Right kidney (tissue), 9 donors: ENCODE results near the gene DAPK3.
"Not testable (repeated sequence)": the region's sequence is repeated elsewhere in the genome, so short reads cannot be mapped to it uniquely, and the experiment has no call there.

ENCODE experiments used
- DNase-seq: peaks from one replicate; pipeline ENCODE4 v3.0.0-alpha.2; 2016
- long read RNA-seq, 8 donors: transcript quantifications; one replicate each; lab custom pipeline, GENCODE V29; 2026

The DAPK3 gene
- long read RNA-seq, donor 1, partial matches to known transcripts: 13 of 25 reads
- long read RNA-seq, donor 1, other reads (novel, unspliced or antisense): 8 of 25 reads
- long read RNA-seq, donor 2, partial matches to known transcripts: 0 of 3 reads
- long read RNA-seq, donor 2, other reads (novel, unspliced or antisense): 0 of 3 reads
- long read RNA-seq, donor 3, partial matches to known transcripts: 0 of 11 reads
- long read RNA-seq, donor 3, other reads (novel, unspliced or antisense): 8 of 11 reads
- long read RNA-seq, donor 4, partial matches to known transcripts: 0 of 11 reads
- long read RNA-seq, donor 4, other reads (novel, unspliced or antisense): 7 of 11 reads
- long read RNA-seq, donor 5, partial matches to known transcripts: 0 of 11 reads
- long read RNA-seq, donor 5, other reads (novel, unspliced or antisense): 6 of 11 reads
- long read RNA-seq, donor 6, partial matches to known transcripts: 250 of 259 reads
- long read RNA-seq, donor 6, other reads (novel, unspliced or antisense): 6 of 259 reads
- long read RNA-seq, donor 7: 0 reads
- long read RNA-seq, donor 8, partial matches to known transcripts: 0 of 18 reads
- long read RNA-seq, donor 8, other reads (novel, unspliced or antisense): 13 of 18 reads

GRCh38 chr19:3970808-3971598 lies at the start of gene DAPK3:
DAPK3 (minus strand) TSS chr19:3971099; CDS start chr19:3969735, 1,364 bp downstream.
- peak; percentile 79 for DNase-seq

DNA sequence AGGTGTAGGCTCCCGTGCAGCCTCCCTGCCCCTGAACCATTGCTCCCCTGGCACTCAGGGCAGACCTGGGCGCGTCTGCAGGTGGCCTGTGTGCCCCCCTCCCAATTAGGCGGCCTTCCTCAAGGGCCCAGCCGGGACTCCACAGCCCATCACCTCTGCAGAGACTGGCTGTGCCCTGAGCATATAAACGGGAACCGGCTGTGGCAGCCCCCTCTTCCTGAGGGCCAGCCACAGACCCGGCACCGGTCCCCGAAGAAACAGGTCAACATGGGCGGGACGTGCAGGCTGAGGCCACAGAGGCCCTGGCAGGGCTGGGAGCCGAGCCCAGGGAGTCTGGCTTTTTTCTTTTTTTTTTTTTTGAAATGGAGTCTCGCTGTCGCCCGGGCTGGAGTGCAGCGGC lies 48.7 kb upstream of the DAPK3 start:
- no peak for DNase-seq

DNA sequence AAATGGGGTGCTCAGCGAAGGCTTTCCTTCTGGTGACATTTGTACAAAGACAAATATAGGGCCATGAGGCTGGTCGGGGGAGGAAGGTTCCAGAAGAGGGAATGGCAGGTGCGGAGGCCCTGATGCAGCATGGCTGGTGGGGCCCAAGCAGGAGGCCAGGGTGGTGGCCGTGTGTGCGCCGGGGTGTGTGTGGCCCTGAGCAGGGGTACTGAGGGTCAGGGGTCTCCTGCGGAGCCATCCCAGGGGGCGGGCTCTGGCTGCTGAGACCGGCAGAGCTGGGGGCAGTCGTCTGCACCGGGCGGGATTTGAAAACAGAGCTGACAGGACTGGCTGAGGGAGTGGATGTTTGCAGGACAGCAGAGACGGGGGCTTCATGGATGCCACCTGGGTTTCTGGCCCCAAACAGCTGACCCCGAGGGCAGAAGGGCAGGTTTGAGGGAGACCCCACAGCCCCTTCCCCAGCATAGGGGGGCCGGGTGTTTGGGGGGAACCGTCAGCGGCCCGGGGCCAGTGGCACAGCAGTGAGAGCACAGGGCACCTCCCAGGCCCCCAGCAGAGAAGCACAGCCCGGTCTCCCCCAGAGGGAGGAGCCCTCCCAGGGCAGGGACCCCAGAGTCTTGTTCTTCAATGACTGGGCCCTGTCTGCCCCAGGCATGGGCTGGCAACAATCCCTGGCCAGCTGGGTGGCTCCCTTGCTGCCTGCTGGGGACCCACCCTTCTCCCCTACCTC lies 48.0 kb upstream of the DAPK3 start:
- no peak for DNase-seq

DNA sequence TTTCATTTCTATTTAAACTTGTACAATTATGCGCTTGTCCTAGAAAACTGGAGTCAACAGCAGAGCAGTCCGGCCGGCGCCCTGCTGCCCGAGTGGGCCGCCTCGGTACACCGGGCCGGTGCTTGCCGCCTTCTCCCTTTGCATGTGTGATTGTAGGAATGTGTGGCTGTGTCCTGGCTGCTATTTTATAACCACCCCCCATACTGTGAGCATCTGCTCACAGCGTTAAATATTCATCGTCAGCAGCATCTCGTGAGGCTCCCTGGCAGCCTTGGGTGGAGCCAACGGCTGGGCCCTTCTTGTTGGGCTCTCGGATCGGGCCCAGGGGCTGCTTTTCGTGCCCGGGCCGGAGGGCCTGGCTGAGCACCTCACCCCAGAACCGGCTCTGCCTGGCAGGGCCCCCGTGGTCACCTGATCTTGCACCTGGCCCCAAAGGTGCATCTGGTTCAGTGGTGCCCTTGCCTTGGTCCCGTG lies 47.3 kb upstream of the DAPK3 start:
- DNase-seq: no peak

- no peak for DNase-seq
These were observed 46.2 kb upstream of the DAPK3 start for GRCh38 chr19:4016903-4017638.

- no peak for DNase-seq
These were observed 45.6 kb upstream of the DAPK3 start for GRCh38 chr19:4016486-4016885.

GRCh38 chr19:4015705-4016402 lies 45.0 kb upstream of the DAPK3 start:
- peak; percentile 79 for DNase-seq

DNA sequence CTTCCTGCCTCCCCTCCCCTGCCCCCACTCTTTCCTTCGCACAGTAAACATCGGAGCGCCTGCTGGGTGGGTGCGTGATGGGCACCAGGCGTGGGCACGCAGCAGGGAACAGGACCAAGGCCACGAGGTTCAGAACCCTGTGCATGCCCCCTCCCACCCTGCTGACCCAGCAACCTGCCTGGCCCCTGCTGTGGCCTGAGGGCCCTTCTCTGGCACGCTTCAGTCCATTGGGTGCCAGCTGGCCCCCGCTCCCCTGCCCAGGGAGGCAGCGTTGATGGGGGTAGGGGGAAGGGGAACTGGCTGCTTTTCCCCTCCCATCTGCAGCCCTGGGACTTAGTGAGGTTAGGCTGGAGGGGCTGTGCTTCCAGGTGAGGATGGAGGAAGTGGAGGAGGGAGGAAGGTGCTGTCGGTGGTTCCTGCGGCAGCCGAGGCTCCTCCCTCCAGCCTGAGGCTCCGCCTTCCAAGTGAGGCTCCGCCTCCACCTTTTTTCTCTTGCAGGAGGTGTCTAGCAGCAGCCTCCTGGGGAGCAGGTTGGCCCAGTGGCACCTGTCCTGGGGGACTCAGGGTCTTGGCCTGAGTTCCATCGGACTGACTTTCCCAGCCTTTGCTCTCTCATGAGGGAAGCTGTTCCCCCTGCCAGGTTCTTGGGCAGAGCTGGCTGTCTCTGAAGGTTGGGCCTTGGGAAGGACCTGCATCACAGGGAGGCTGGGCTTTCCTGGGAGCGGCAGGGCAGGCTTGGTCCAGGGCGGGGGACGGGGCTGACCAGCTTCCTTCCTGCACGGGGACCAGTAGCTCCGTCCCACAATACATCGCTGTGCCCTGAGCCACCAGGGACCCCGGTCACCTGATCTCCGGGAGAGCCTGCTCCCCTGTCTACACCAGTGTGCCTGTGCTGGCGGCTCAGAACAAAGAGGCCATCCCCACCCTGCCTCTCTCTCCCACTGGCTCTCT lies 43.9 kb upstream of the DAPK3 start:
- peak; percentile 69 for DNase-seq

GRCh38 chr19:4013886-4014540 lies 43.1 kb upstream of the DAPK3 start:
- no peak for DNase-seq

GRCh38 chr19:4012975-4013634 lies 42.2 kb upstream of the DAPK3 start:
- DNase-seq: no peak

GRCh38 chr19:4012092-4012974 lies 41.4 kb upstream of the DAPK3 start:
- DNase-seq: no peak

GRCh38 chr19:4011430-4011829 lies 40.5 kb upstream of the DAPK3 start:
- DNase-seq: not testable (repeated sequence)

GRCh38 chr19:4010808-4011110 lies 39.9 kb upstream of the DAPK3 start:
- DNase-seq: no peak

DNA sequence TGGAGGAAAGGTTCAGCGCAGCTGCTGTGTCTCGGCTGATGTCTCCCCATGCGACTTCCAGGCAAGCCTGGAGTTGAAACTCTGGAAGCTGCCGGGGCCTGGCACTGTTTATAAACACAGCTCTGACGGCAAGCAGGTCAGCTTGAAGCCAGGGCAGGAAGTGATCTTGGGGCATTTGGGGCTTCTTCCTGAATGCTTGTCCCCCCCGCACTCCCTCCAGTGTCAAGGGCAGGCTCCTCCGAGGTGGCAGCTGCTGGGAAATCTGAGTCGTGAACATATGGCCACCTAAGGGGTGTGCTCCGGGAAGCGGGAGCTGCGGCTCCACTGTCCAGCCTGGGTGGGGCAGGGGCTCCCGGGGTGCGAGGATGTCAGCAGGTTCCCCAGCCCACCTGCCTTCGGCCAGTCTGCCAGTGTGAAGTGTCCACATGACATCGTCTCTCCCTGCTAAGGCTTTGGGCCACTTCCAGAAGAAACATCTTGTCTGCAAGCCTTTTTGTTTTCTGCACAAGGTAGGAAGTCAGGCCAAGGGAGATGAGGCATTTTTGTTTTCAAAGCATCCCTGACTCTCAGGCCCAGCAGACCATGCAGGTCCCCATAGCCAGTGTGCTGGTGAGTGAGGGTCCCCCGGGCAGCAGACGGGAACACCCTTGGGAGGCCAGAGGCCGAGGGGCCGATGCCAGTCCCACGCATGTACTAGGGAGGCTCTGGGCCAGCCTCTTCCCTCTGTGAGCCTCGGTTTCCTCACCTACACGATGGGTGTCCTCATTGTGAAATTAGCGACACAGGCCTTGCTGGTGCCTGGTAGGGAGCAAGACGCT lies 39.3 kb upstream of the DAPK3 start:
- no peak for DNase-seq

- DNase-seq: peak; percentile 46
These were observed 37.1 kb upstream of the DAPK3 start for GRCh38 chr19:4007836-4008539.
